ENCODE results near the gene P2RX6. TPM values are rescaled to one million over a fixed set of nuclear protein-coding genes. Genes with fewer than 3 reads are reported as not detected.

P2RX6 gene
- total and polyA plus RNA-seq, 8 donors, result 0.20 to 2.4 (median 1.8) TPM

DNA sequence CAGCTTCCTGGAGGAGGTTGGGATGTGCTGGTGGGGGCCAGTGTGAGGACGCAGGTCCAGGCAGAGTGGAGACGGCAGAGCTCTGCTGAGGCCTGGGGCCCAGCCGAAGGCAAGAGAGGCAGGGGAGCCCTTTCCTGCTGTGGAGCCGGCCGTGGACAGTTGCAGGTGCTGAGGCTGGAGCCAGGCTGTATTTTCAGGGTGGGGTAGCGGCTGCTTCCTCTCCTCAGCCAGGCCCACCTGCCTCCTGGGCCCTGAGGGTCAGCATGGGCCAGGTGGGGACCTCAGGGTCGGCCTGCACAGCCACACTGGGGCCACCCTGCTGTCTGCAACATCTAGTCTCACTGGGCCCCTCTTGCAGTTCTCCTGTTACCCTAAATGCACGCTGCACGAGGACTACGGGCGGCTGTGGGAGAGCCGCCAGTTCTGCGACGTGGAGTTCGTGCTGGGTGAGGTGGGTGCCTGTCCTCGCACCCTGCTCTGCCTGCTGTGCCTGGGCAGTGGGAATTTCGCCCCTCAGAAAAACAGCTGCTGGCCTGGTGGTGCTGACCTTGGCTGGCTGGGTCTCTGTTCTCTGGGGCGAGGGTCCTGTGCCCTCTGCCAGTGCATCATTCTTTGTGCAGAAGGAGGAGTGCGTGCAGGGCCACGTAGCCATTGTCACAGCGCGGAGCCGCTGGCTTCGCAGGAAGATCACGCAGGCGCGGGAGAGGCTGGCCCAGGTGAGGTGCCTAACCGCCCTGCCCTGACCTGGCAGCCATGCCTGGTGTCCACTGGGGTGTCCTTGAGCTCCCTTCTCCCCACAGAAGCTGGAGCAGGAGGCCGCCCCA lies 21.4 kb upstream of the P2RX6 start:
- DNase-seq (peak in 1 of 4 donors; percentile 73), ATAC-seq (no peak)
- H3K4me1 ChIP-seq, result no peaks in the 10 kb centered on the region
- H3K9me3 ChIP-seq, result no peaks in the 10 kb centered on the region
- H3K4me3 ChIP-seq, result no peak overlapping the region
- peaks cover 0 to 93% of the 10 kb centered on the region in 2 donors for H3K36me3 ChIP-seq
- intact Hi-C loops (cut with DNase I), result no loop called here
- H3K27me3 ChIP-seq, result no peaks in the 10 kb centered on the region
- no peak overlapping the region for H3K27ac ChIP-seq
- TF ChIP-seq, protein P1, sequence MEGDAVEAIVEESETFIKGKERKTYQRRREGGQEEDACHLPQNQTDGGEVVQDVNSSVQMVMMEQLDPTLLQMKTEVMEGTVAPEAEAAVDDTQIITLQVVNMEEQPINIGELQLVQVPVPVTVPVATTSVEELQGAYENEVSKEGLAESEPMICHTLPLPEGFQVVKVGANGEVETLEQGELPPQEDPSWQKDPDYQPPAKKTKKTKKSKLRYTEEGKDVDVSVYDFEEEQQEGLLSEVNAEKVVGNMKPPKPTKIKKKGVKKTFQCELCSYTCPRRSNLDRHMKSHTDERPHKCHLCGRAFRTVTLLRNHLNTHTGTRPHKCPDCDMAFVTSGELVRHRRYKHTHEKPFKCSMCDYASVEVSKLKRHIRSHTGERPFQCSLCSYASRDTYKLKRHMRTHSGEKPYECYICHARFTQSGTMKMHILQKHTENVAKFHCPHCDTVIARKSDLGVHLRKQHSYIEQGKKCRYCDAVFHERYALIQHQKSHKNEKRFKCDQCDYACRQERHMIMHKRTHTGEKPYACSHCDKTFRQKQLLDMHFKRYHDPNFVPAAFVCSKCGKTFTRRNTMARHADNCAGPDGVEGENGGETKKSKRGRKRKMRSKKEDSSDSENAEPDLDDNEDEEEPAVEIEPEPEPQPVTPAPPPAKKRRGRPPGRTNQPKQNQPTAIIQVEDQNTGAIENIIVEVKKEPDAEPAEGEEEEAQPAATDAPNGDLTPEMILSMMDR (IDR thresholded peaks at IDR 0.05), result no peak

DNA sequence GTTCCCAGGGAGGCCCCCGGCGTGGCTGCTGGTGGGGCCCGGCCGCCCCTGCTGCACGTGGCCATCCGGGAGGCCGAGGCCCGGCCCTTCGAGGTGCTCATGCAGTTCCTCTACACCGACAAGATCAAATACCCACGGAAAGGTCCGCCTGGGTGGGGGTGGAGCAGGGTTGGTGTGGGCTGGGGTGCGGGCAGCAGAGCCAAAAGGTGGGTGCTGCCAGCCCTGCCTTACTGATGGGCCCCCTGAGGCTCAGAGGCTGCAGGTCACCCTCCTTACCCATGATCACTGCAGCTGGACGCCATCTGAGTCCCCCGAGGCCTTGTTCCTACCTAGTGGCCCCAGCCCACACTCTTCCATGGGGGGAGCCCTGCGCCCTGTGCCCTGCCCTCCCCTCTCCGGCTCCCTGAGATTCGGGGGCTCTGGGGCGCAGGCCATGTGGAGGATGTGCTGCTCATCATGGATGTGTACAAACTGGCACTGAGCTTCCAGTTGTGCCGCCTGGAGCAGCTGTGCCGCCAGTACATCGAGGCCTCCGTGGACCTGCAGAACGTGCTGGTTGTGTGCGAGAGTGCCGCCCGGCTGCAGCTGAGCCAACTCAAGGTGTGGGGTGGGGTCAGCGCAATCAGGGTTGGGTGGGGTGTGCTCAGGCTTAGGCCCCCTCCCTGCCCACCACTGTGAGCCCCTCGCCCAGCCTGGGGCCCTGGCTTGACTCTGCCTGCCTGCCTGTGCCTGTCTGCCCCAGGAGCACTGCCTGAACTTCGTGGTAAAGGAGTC lies 20.6 kb upstream of the P2RX6 start:
- H3K27me3 ChIP-seq, result no peaks in the 10 kb centered on the region
- peaks cover 0 to 94% of the 10 kb centered on the region in 2 donors for H3K36me3 ChIP-seq
- no peak overlapping the region for H3K27ac ChIP-seq
- H3K4me3 ChIP-seq, result no peak overlapping the region
- intact Hi-C loops (cut with DNase I), result no loop called here
- no peaks in the 10 kb centered on the region for H3K9me3 ChIP-seq
- ATAC-seq (no peak), DNase-seq (peak in 1 of 4 donors; percentile 51)
- TF ChIP-seq, protein P1 (IDR thresholded peaks at IDR 0.05), result no peak
- H3K4me1 ChIP-seq, result peaks cover 0 to 3% of the 10 kb centered on the region in 2 donors

DNA sequence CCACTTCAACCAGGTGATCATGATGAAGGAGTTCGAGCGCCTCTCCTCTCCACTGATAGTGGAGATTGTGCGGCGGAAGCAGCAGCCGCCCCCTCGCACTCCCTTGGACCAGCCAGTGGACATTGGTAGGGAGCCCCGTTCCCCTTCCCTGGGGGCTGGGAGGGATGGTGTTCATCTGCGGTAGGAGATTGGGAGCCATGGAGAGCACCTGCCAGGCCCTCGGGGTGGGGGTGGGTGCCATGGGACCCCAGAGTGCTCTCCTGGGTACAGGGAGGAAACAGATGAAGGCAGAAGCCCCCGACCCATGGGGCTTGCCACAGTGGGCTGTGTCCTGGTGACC lies 20.1 kb upstream of the P2RX6 start:
- no peak for ATAC-seq
- Histone ChIP-seq H3K36me3 (peaks cover 0 to 99% of the 10 kb centered on the region in 2 donors), H3K27me3 (no peaks in the 10 kb centered on the region), H3K27ac (no peak overlapping the region), H3K4me1 (peaks cover under 1 to 7% of the 10 kb centered on the region in 2 donors), H3K4me3 (no peak overlapping the region), H3K9me3 (no peaks in the 10 kb centered on the region)
- intact Hi-C loops (cut with DNase I), result no loop called here
- DNase-seq, result peak in 1 of 4 donors; percentile 45
- TF ChIP-seq, protein P1 (IDR thresholded peaks at IDR 0.05), result no peak

DNA sequence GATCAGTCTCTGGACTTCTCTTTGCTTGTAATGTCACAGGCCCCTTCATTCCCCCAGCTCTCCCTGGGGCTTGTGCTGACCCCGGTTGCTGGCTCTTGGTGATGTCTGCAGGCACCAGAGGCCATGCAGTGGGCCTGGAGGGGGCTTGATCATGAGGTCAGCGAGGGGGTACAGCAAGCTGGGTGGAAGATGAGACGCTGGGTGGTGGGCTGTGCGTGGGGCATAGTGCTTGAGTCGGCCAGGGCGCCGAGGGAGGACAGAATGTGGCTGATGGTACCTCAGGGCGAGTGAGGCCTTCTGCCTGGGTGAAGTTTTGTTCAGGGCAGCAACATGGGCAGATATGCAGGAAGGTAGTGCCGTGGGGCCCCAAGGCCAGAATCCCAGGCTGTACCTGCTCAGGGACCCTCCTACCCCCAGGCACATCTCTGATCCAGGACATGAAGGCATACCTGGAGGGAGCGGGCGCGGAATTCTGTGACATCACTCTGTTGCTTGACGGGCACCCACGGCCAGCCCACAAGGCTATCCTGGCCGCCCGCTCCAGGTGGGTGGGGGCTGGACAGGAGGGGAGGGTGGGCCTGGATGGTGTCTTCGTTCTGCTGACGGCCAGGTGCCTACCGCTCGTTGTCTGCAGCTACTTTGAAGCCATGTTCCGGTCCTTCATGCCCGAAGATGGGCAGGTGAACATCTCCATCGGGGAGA lies 19.5 kb upstream of the P2RX6 start:
- peaks cover 0 to 99% of the 10 kb centered on the region in 2 donors for H3K36me3 ChIP-seq

More for the DNA sequence above, 19.5 kb upstream of the P2RX6 start:
- no peaks in the 10 kb centered on the region for H3K9me3 ChIP-seq
- H3K4me1 ChIP-seq, result peaks cover 6 to 13% of the 10 kb centered on the region in 2 donors
- H3K4me3 ChIP-seq, result no peak overlapping the region
- H3K27ac ChIP-seq, result no peak overlapping the region
- intact Hi-C loops (cut with DNase I), result no loop called here
- ATAC-seq (no peak), DNase-seq (peak in 1 of 4 donors; percentile 62)
- no peaks in the 10 kb centered on the region for H3K27me3 ChIP-seq
- TF ChIP-seq, protein P1 (IDR thresholded peaks at IDR 0.05), result no peak

Measured in left lung (tissue), 10 donors.